Activated CD4-positive, CD25-positive, alpha-beta regulatory T cell (primary cell): ENCODE measurements around the gene ROBO3.
A peak's percentile ranks its signal among the peaks of the same experiment; 100 is the strongest.

ENCODE experiments used
- DNase-seq, 4 experiments: peaks; one replicate each; lab custom pipeline; 2025; lab: John Stamatoyannopoulos, UW

Gene ROBO3

GRCh38 chr11:124846070-124846673, 19.1 kb upstream of the ROBO3 start:
- DNase-seq = no peak

GRCh38 chr11:124859171-124859570, 6.1 kb upstream of the ROBO3 start:
- no peak for DNase-seq

DNA sequence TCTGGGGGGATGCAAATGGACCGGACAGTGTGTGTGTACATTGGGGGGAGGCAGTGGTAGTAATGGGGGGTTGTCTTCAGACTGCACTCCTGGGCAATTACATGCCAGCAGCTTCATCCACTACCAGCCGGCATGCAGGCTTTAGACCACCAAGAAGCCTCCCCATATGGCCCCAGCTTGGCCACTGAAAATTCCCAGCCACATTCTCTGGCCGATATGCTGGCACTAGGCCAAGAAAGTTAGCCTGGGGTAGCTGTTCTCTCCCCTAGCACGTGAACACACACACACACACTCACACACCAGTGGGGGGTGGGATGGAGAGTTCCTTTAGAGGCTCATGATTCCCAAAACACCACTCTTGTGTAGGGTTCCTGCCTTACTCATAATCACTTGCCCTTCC, 3.6 kb upstream of the ROBO3 start:
- DNase-seq = no peak

- DNase-seq = no peak
Observed at GRCh38 chr11:124863137-124863825, 2.0 kb upstream of the ROBO3 start.

GRCh38 chr11:124863826-124864165, 1.4 kb upstream of the ROBO3 start:
- no peak for DNase-seq

DNA sequence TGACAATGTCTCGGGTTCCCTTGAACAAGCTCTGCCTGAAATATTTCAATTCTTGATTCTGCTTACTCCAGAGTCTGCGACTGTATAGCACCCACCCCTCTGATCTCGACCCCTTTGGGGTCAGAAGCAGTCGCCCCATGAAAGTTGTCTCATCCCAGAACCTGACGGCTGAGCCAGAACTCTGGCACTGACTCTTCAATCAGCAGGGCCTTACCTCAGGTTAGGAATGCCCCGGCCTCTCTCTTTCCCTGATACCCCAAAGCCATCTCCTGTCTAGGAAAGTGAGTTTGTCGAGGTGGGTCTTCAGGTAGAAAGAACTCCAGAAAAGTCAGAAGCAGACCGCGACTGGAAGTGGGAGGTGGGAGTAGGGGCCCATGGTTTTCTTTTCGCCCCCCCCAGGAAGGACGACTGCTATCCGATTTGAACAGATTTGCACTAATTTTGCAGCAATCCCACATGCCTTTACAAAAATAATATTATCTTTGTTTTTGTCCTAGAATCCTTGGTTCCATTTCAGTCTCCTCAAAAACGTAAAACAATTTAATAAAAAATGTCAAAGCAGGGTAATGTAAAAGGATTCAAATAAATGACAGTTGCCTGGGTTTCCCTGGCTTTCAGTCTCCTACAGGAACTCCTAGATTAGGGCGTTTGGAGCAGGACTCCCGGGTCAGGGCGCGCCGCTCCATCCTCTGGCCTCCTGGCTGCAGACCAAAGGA, 898 bp upstream of the ROBO3 start:
- no peak for DNase-seq

- DNase-seq = no peak
Observed at GRCh38 chr11:124864892-124865180, 396 bp upstream of the ROBO3 start.

DNA sequence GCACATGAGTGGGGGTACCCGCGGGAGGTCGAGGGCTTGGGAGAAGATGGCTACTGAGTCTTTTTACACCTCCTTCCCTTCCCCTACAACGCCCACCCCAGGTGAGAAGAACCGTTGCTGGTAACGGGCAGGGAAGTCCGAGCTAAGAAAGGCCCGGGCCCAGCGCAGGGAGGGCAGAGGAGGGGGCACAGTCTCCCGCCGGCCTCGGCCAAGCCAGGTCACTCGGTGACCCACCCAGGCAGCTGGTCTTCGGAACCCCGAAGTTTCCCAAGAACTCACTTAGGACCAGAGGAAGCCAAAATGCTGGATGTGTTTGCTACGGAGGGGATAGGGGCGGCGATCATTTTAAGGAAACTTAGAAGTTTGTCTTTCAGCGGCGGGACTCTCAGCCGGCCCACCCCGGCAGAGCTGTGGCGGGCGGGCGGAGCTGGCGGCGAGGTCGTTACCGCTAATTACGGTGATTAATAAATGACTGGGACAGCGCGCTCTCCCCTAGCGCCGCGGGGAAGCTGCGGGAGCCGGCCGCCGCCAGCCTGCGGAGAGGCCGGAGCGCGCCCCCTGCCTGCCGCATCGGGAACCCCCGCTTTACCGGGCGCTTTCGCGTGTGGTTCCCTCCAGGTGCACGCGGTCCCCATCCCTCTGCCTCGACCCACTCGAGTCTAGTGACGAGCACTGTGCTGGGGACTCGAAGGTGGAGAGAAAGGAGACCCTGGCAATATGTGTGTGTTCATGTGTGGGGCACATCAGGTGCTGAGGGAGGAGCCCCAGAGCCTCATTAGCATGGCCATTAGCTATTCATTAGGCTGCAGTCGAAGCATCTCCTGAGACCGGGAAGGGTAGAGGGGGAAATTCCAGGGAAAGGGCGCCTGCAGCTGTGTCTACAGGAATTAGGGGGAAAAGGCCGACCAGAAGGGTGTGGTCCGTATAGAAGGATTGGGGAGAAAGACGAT, 945 bp downstream of the ROBO3 start:
- peak in 1 of 4 experiments; percentile 15 for DNase-seq

GRCh38 chr11:124867700-124868099, 2.5 kb downstream of the ROBO3 start:
- DNase-seq = no peak

GRCh38 chr11:124868331-124869274, 3.4 kb downstream of the ROBO3 start:
- DNase-seq = no peak

- DNase-seq = no peak
Observed at GRCh38 chr11:124869331-124869730, 4.1 kb downstream of the ROBO3 start.

- no peak for DNase-seq
Observed at GRCh38 chr11:124869856-124870387, 4.7 kb downstream of the ROBO3 start.

- no peak for DNase-seq
Observed at GRCh38 chr11:124870430-124870829, 5.2 kb downstream of the ROBO3 start.

GRCh38 chr11:124872280-124872679, 7.0 kb downstream of the ROBO3 start:
- DNase-seq = no peak

DNA sequence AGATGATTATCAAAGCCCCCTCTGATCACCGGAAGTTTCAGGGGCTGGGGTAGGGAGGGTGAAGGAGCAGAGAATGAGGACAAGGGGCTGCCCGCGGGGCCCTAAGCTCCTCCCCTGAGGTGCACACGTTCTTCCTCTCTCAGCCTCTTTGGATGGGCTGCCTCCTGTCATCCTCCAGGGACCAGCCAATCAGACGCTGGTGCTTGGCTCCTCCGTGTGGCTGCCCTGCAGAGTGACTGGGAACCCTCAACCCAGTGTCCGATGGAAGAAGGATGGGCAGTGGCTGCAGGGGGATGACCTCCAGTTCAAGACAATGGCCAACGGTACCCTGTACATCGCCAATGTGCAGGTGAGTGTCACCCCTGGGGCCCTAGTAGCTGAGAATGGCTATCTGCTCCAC, 7.5 kb downstream of the ROBO3 start:
- no peak for DNase-seq

DNA sequence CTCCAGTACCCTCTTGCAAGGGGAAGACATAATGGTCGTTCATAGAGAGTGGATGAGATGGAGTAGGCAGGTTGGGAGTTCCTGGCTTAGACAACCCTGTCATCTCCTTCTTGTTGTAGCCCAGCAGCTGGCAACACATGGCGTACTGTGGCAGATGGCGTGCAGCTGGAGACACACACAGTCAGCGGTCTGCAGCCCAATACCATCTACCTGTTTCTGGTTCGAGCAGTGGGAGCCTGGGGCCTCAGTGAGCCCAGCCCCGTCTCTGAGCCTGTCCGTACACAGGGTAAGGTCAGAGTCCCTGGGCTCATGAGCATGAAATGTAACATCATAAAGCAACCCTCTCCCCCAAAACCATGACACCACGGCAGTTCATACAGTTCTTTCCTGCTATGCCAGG, 8.7 kb downstream of the ROBO3 start:
- no peak for DNase-seq

- no peak for DNase-seq
Observed at GRCh38 chr11:124874571-124875255, 9.5 kb downstream of the ROBO3 start.

GRCh38 chr11:124875401-124875800, 10.2 kb downstream of the ROBO3 start:
- DNase-seq = no peak

DNA sequence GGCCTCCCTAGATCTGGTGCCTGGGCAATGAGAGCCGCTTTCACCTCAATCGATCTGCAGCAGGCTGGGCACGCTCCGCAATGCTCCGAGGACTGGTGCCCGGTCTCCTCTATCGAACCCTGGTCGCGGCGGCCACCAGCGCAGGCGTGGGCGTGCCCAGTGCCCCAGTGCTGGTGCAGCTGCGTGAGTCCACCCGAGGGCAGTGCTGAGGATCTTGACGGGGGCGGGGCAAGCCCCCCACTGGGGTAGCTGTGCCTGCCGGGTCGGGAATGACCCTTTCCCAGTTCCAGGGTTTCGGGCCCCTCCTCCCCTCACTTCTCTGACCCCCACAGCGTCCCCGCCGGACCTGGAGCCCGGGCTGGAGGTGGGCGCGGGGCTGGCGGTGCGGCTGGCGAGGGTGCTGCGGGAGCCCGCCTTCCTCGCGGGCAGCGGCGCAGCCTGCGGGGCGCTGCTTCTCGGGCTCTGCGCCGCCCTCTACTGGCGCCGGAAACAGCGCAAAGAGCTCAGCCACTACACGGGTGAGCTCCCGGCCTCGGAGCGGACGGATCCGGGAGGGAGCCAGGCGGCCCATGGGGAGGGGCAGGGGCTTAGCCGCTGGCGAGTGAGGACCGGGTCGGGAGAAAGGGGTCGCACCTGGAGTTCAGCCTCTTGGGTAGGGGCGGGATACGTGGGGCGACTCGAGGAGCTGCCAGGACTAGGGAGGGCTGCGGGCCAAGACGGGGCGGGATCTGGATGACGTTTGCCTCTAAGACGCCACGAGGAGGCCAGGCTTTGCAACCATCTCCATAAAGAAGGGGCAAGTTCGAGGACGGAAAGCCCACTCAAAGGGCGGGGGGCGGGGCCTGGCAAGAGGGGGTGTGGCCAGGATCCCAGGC, 10.9 kb downstream of the ROBO3 start:
- peak; percentile 49 to 61 (median 59) for DNase-seq
